PC-9 (cell line): ENCODE data around the gene SLC7A10. TPM values are rescaled to one million over a fixed set of nuclear protein-coding genes. Genes with fewer than 3 reads are reported as not detected.
A peak's percentile ranks its signal among the peaks of the same experiment; 100 is the strongest.

Source experiments
- BruUV-seq: library from RNA; stranded (reverse); fragments of 400-500 nt; replicated peaks from 2 replicates; lab custom pipeline; 2021; lab: Mats Ljungman, UMichigan
- CTCF ChIA-PET: fragments of 300-600 bp; sonication (Branson Sonifier 250); formaldehyde crosslinking; loops from one replicate; lab custom pipeline; 2022; ENCODE audit warnings: antibody characterized with exemption; lab: Charles Lee
- POLR2A ChIA-PET: fragments of 300-600 bp; sonication (Branson Sonifier 250); formaldehyde crosslinking; loops from one replicate; lab custom pipeline; 2022; ENCODE audit warnings: antibody characterized with exemption; ENCODE audit not compliant: unreplicated experiment; lab: Charles Lee
- DNase-seq, 2 experiments: peaks; one replicate each; pipeline versions ENCODE4 v3.0.0 to v3.0.0-alpha.2; 2015 to 2022; ENCODE audit warnings: mixed read lengths in 1 of 2
- H2AFZ ChIP-seq: fragments of 200-600 bp; sonication (generic); 2 replicates; pipeline ENCODE4 v1.8.1; 2017; ENCODE audit warnings: antibody characterized with exemption
- H3F3A ChIP-seq: fragments of 200-600 bp; sonication (generic); 2 replicates; pipeline ENCODE4 v1.8.1; 2017; ENCODE audit warnings: antibody characterized with exemption, mild to moderate bottlenecking, low read depth; ENCODE audit not compliant: insufficient read depth
- H3K27ac ChIP-seq: fragments of 200-600 bp; sonication (generic); 2 replicates; pipeline ENCODE4 v1.6.1; 2016; ENCODE audit warnings: mixed run types
- H3K27me3 ChIP-seq: fragments of 200-600 bp; sonication (generic); 2 replicates; pipeline ENCODE4 v1.6.1; 2016; ENCODE audit warnings: low read depth, mixed run types; ENCODE audit not compliant: insufficient read depth
- H3K36me3 ChIP-seq: fragments of 200-600 bp; sonication (generic); 2 replicates; pipeline ENCODE4 v1.6.1; 2016; ENCODE audit warnings: low read depth, mixed run types
- H3K4me1 ChIP-seq: fragments of 200-600 bp; sonication (generic); replicated peaks from 2 replicates; pipeline ENCODE4 v1.6.1; 2016; ENCODE audit warnings: mixed run types; ENCODE audit not compliant: insufficient read depth
- H3K4me2 ChIP-seq: fragments of 200-600 bp; sonication (generic); 2 replicates; pipeline ENCODE4 v1.6.1; 2017; ENCODE audit warnings: mixed run types
- H3K4me3 ChIP-seq: fragments of 200-600 bp; sonication (generic); 2 replicates; pipeline ENCODE4 v1.6.1; 2016; ENCODE audit warnings: mixed run types
- H3K79me2 ChIP-seq: fragments of 200-600 bp; sonication (generic); 2 replicates; pipeline ENCODE4 v1.6.1; 2017; ENCODE audit warnings: low read depth, mixed run types
- H3K9me2 ChIP-seq: fragments of 200-600 bp; sonication (generic); 2 replicates; pipeline ENCODE4 v1.8.1; 2017; ENCODE audit warnings: mild to moderate bottlenecking; ENCODE audit not compliant: insufficient read depth
- H3K9me3 ChIP-seq: fragments of 200-600 bp; sonication (generic); 2 replicates; pipeline ENCODE4 v1.8.1; 2016; ENCODE audit warnings: low read depth; ENCODE audit not compliant: insufficient read depth
- H4K20me1 ChIP-seq: fragments of 200-600 bp; sonication (generic); 2 replicates; pipeline ENCODE4 v1.8.1; 2017; ENCODE audit not compliant: insufficient read depth
- CTCF ChIP-seq: fragments of 200-600 bp; sonication (generic); conservative IDR thresholded peaks from 2 replicates; pipeline ENCODE4 v1.6.1; 2017; ENCODE audit warnings: mixed run types, antibody characterized with exemption, mild to moderate bottlenecking, moderate library complexity
- EZH2 ChIP-seq: fragments of 200-600 bp; sonication (generic); IDR thresholded peaks from 2 replicates; pipeline ENCODE4 v1.8.0; 2017; ENCODE audit warnings: antibody characterized with exemption, low read depth
- intact Hi-C: fragments of 100-400 bp; cut with micrococcal nuclease; formaldehyde crosslinking; loops from one replicate; pipeline ENCODE4 v1.10.0; 2022; ENCODE audit not compliant: unreplicated experiment
- total RNA-seq: library from RNA; stranded (reverse); gene quantifications from 2 replicates; pipeline ENCODE4 v1.2.3, GENCODE V29; 2021

Gene SLC7A10
- total RNA-seq, 1 experiment from 2014 or later = not detected

DNA sequence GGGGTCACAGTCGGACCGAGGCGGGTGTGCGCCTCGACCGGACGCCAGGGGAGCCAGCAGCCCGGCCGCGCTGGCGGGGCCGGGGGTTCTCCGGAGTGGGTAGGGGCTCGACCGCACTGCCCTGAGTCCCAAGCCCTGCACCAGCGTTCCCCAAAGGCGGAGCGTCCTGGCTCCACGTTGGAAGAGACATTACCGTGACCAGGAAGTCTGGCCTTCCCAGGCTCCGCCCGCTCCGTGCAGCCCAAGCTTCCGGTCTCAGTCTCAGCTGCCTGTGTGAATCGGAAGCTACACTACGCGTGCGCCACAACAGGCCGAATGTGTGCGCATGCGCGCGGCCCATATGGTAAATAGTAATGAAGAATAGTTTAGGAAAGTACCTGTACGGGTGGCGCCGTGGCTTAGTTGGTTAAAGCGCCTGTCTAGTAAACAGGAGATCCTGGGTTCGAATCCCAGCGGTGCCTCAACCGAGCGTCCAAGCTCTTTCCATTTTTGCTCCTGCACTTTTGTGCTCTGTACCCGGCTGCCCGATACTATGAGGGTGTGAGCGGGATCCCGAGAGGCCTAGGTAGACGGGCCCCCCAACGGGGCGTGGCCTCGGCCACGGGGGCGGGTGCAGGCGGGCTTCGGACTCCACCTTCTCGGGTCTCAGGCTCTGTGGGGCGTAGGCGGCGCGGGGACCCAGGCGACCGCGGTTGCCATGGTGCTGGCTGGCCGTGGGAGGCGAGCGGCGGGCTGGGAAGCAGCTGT, 48.8 kb downstream of the SLC7A10 start:
- H3K27ac ChIP-seq = peak overlapping the region; percentile 60
- TSS peak; percentile 100 for BruUV-seq

GRCh38 chr19:33175886-33176669, 49.6 kb downstream of the SLC7A10 start:
- Histone ChIP-seq H3K9me2 (no peaks in the 10 kb centered on the region), H3K4me2 (peak overlapping the region; percentile 88), H3K27me3 (no peaks in the 10 kb centered on the region), H2AFZ (peak overlapping the region; percentile 79), H3K9me3 (no peaks in the 10 kb centered on the region), H3K79me2 (peaks cover 7% of the 10 kb centered on the region; the same call in 1 of the 2 replicates), H3K4me1 (peaks cover 38% of the 10 kb centered on the region), H4K20me1 (no peaks in the 10 kb centered on the region), H3K4me3 (peak overlapping the region; percentile 86), H3F3A (peaks cover 22% of the 10 kb centered on the region), H3K36me3 (no peaks in the 10 kb centered on the region), H3K27ac (peak overlapping the region; percentile 60)
- no peak for TF ChIP-seq EZH2
- 0 out of 2 replicates have a peak, but pooled peaks have one; percentile 34 for TF ChIP-seq CTCF
- DNase-seq = peak; percentile 39 to 53
- ChIA-PET POLR2A (interaction anchor here (0.6 to 1.2 kb wide), 6 partner anchors 18 to 624 kb away, joined by 3 to 10 read pairs (median 6); partner anchors contain the start of genes CEBPA, CEBPG, CEP89 and FAAP24), CTCF (no interaction called here)
- TSS peak; percentile 62 for BruUV-seq
- intact Hi-C loops = loop anchor here (2.0 to 10.0 kb wide), 5 partner anchors 121 to 594 kb away; partner anchors contain the start of genes CEBPA, FAAP24, NUDT19 and PDCD5

More for the DNA sequence above, 48.8 kb downstream of the SLC7A10 start:
- intact Hi-C loops = loop anchor here (2.0 to 10.0 kb wide), 5 partner anchors 122 to 595 kb away; partner anchors contain the start of genes CEBPA, FAAP24, NUDT19 and PDCD5
- H4K20me1 ChIP-seq = no peaks in the 10 kb centered on the region
- POLR2A ChIA-PET = interaction anchor here (0.6 to 1.2 kb wide), 10 partner anchors 17 to 827 kb away, joined by 3 to 10 read pairs (median 5); partner anchors contain the start of genes CEBPA, CEBPG, CEP89 and FAAP24
- H3K79me2 ChIP-seq = peaks cover 7% of the 10 kb centered on the region; the same call in 1 of the 2 replicates
- TF ChIP-seq CTCF = peak; percentile 3; the same call in 1 of the 2 replicates
- TF ChIP-seq EZH2 = no peak
- peak overlapping the region; percentile 79 for H2AFZ ChIP-seq
- H3K9me2 ChIP-seq = no peaks in the 10 kb centered on the region
- H3F3A ChIP-seq = peaks cover 17% of the 10 kb centered on the region
- DNase-seq = peak; percentile 94 to 98
- H3K9me3 ChIP-seq = no peaks in the 10 kb centered on the region
- H3K27me3 ChIP-seq = no peaks in the 10 kb centered on the region
- H3K4me1 ChIP-seq = peaks cover 32% of the 10 kb centered on the region
- H3K4me2 ChIP-seq = peak overlapping the region; percentile 88
- CTCF ChIA-PET = interaction anchor here (0.7 kb wide), 1 partner anchor 123 kb away, joined by 11 read pairs; no protein-coding TSS in a partner anchor
- H3K4me3 ChIP-seq = peak overlapping the region; percentile 86
- H3K36me3 ChIP-seq = no peaks in the 10 kb centered on the region
